GM12878 (cell line): ENCODE results near the gene CNKSR3. TPM values are rescaled to one million over a fixed set of nuclear protein-coding genes. Genes with fewer than 3 reads are reported as not detected.

Experiments used
- ATAC-seq: fragments of 200-7000 bp; cut with Tn5 transposase; 3 replicates; pipeline ENCODE4 v1.9.1; 2020; ENCODE audit warnings: mild to moderate bottlenecking, moderate library complexity
- BruUV-seq: library from RNA; stranded (reverse); fragments of 400-500 nt; replicated peaks from 2 replicates; lab custom pipeline; 2021; lab: Mats Ljungman, UMichigan
- CTCF ChIA-PET: fragments of 300-600 bp; sonication (Branson Sonifier 250); formaldehyde crosslinking; extraction: SDS; loops from one replicate; lab custom pipeline; 2021; ENCODE audit warnings: inconsistent platforms; lab: Yijun Ruan, JAX
- POLR2A ChIA-PET: fragments of 350-600 bp; formaldehyde crosslinking; extraction: SDS; loops from one replicate; lab custom pipeline; 2021; ENCODE audit warnings: inconsistent platforms; lab: Charles Lee
- RAD21 ChIA-PET: fragments of 300-600 bp; sonication (Branson Sonifier 250); formaldehyde crosslinking; loops from one replicate; lab custom pipeline; 2023; ENCODE audit warnings: antibody characterized with exemption; ENCODE audit not compliant: unreplicated experiment; lab: Charles Lee
- SMC1A ChIA-PET: fragments of 300-600 bp; sonication (Branson Sonifier 250); formaldehyde crosslinking; loops from one replicate; lab custom pipeline; 2023; ENCODE audit not compliant: unreplicated experiment, uncharacterized antibody; lab: Charles Lee
- DNase-seq: peaks from one replicate; pipeline ENCODE4 v3.0.0-alpha.2; 2011; ENCODE audit warnings: low read depth, low spot score
- FAIRE-seq: peaks from 3 replicates; lab custom pipeline; 2011; peaks lifted over from hg19 to GRCh38; lab: Jason Lieb, UNC
- H2AFZ ChIP-seq: 2 replicates; pipeline ENCODE4 v1.6.0; 2011; ENCODE audit warnings: low read depth, low read length, control low read depth; ENCODE audit not compliant: control insufficient read depth
- H3K27ac ChIP-seq: 2 replicates; pipeline ENCODE4 v1.5.1; 2011; ENCODE audit warnings: control low read depth; ENCODE audit not compliant: control insufficient read depth, insufficient read depth
- H3K27me3 ChIP-seq, 2 experiments: replicated peaks in 1 of 2; 2 replicates each; pipeline versions ENCODE4 v1.6.0 to v1.6.1; 2011; ENCODE audit warnings: low read length in 1 of 2; ENCODE audit not compliant: control insufficient read depth in 2 of 2, insufficient read depth in 2 of 2
- H3K36me3 ChIP-seq, 2 experiments: 2 replicates each; pipeline ENCODE4 v1.5.1; 2011; ENCODE audit warnings: low read length in 1 of 2; ENCODE audit not compliant: control insufficient read depth in 2 of 2, insufficient read depth in 2 of 2
- H3K4me1 ChIP-seq: 2 replicates; pipeline ENCODE4 v1.6.1; 2011; ENCODE audit warnings: mild to moderate bottlenecking, low read length, moderate library complexity, mixed read lengths; ENCODE audit not compliant: control insufficient read depth, insufficient read depth
- H3K4me2 ChIP-seq: 2 replicates; pipeline ENCODE4 v1.6.0; 2011; ENCODE audit warnings: control low read depth; ENCODE audit not compliant: control insufficient read depth, insufficient read depth
- H3K4me3 ChIP-seq: fragments of 200-600 bp; sonication (generic); 2 replicates; pipeline ENCODE4 v1.5.1; 2016
- H3K79me2 ChIP-seq: 2 replicates; pipeline ENCODE4 v1.6.0; 2011; ENCODE audit warnings: low read length; ENCODE audit not compliant: control insufficient read depth, insufficient read depth
- H3K9ac ChIP-seq: 2 replicates; pipeline ENCODE4 v1.8.0; 2011; ENCODE audit warnings: low read length, control low read depth, mixed read lengths; ENCODE audit not compliant: control insufficient read depth, insufficient read depth
- H3K9me3 ChIP-seq: replicated peaks from 3 replicates; pipeline ENCODE4 v1.5.1; 2011; ENCODE audit warnings: mild to moderate bottlenecking, low read length; ENCODE audit not compliant: control insufficient read depth, insufficient read depth
- H4K20me1 ChIP-seq: 2 replicates; pipeline ENCODE4 v1.6.0; 2011; ENCODE audit not compliant: control insufficient read depth, insufficient read depth
- FOXK2 ChIP-seq: fragments of 450-650 bp; IDR thresholded peaks from 2 replicates; pipeline ENCODE4 v1.6.1; 2017; ENCODE audit warnings: mild to moderate bottlenecking, moderate library complexity
- HDAC2 ChIP-seq: fragments of 200-600 bp; sonication (generic); IDR thresholded peaks from 2 replicates; pipeline ENCODE4 v1.6.1; 2017
- ZBTB4 ChIP-seq: fragments of 450-650 bp; formaldehyde crosslinking; IDR thresholded peaks from 2 replicates; pipeline ENCODE4 v1.4.0; 2022; ENCODE audit warnings: mild to moderate bottlenecking, moderate library complexity
- ZNF217 ChIP-seq: fragments of 450-650 bp; IDR thresholded peaks from 2 replicates; pipeline ENCODE4 v1.6.1; 2017; ENCODE audit warnings: antibody characterized with exemption, mild to moderate bottlenecking
- WGBS: methylation state at CpG from one replicate; pipeline ENCODE4 v1.1.6; 2016; ENCODE audit warnings: low lambda C conversion rate; ENCODE audit not compliant: insufficient replicate concordance, insufficient coverage; ENCODE audit errors: missing lambda C conversion rate; 5-methylcytosine and 5-hydroxymethylcytosine counted together
- in situ Hi-C: fragments of 300-500 bp; cut with MboI; formaldehyde crosslinking; loops from 9 replicates; pipeline ENCODE4 v1.14.3; 2018; ENCODE audit warnings: mixed read lengths
- intact Hi-C: fragments of 100-400 bp; cut with micrococcal nuclease; formaldehyde crosslinking; loops from one replicate; pipeline ENCODE4 v1.14.2; 2022; ENCODE audit not compliant: unreplicated experiment
- polyA plus RNA-seq, 11 experiments: library from polyadenylated mRNA; depleted of rRNA in 4 of 11; unstranded in 6 of 11; stranded (reverse) in 5 of 11; fragments of >200 nt; fragmentation: Nextera tagmentation in 4 of 11; fragmentation: Illumina TruSeq in 1 of 11; extraction: Ambion mirVana in 4 of 11; extraction: Trizol in 1 of 11; gene quantifications; 1 replicate in 1 of 11; 2 replicates in 10 of 11; pipeline versions ENCODE4 v1.2.1 to v1.2.3, GENCODE V29; 2011 to 2016; ENCODE audit warnings: inconsistent platforms in 2 of 11, missing spikeins in 2 of 11, low read depth in 1 of 11
- total RNA-seq, 4 experiments: library from RNA; depleted of rRNA in 3 of 4; stranded (reverse); fragments of >200 nt in 3 of 4; fragmentation: Illumina TruSeq in 1 of 4; extraction: Trizol in 1 of 4; gene quantifications; 2 replicates each; pipeline versions ENCODE4 v1.2.1 to v1.2.3, GENCODE V29; 2013 to 2021
- TF ChIP-seq, protein P1 (sequence below): IDR thresholded peaks from 2 replicates; pipeline ENCODE4 v1.6.1; 2012; ENCODE audit warnings: improper control_type of control experiment, low read depth, low read length; ENCODE audit not compliant: insufficient replicate concordance
- TF ChIP-seq, protein P2 (sequence below): IDR thresholded peaks from 2 replicates; pipeline ENCODE4 v1.6.1; 2011; ENCODE audit warnings: borderline replicate concordance, low read depth, mild to moderate bottlenecking, moderate library complexity, mixed read lengths, low read length; ENCODE audit not compliant: insufficient read depth; ENCODE audit errors: extremely low read length
- TF ChIP-seq, protein P3 (sequence below): fragments of 450-650 bp; IDR thresholded peaks from 2 replicates; pipeline ENCODE4 v1.6.1; 2017; ENCODE audit warnings: mild to moderate bottlenecking, moderate library complexity

The CNKSR3 gene
- total and polyA plus RNA-seq, 10 of the 15 experiments (the other 5 are each of a cell fraction or from before 2014, with no cell fraction given) = under 0.01 to 0.48 (median 0.12) TPM; not detected in 2

DNA sequence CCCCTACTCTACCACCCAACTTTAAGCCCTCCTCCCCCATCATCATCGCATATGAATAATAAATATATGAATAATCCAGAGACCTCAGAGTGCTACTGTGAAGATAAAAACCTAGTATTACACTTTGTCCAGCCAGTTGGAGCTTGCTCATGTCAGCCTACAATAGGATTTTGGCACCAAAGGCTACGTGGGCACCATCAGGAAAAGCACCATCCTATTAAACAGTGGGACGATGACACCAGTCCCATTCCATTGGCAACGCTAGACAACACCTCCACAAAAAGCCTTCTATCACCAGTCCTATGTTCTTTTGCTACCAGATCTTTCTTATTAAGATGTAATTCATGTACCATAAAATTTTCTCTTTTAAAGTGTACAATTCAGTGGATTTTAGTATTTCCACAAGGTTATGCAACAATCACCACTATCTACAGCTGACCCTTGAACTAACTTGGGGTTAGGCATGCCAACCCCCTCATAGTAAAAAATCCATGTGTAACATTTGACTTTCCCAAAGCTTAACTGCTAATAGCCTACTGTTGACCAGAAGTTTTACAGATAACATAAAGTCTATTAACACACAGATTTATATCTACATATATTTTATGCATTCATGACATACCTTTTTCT is 41.1 kb downstream of the CNKSR3 start (continued):
- TF ChIP-seq, protein P1, sequence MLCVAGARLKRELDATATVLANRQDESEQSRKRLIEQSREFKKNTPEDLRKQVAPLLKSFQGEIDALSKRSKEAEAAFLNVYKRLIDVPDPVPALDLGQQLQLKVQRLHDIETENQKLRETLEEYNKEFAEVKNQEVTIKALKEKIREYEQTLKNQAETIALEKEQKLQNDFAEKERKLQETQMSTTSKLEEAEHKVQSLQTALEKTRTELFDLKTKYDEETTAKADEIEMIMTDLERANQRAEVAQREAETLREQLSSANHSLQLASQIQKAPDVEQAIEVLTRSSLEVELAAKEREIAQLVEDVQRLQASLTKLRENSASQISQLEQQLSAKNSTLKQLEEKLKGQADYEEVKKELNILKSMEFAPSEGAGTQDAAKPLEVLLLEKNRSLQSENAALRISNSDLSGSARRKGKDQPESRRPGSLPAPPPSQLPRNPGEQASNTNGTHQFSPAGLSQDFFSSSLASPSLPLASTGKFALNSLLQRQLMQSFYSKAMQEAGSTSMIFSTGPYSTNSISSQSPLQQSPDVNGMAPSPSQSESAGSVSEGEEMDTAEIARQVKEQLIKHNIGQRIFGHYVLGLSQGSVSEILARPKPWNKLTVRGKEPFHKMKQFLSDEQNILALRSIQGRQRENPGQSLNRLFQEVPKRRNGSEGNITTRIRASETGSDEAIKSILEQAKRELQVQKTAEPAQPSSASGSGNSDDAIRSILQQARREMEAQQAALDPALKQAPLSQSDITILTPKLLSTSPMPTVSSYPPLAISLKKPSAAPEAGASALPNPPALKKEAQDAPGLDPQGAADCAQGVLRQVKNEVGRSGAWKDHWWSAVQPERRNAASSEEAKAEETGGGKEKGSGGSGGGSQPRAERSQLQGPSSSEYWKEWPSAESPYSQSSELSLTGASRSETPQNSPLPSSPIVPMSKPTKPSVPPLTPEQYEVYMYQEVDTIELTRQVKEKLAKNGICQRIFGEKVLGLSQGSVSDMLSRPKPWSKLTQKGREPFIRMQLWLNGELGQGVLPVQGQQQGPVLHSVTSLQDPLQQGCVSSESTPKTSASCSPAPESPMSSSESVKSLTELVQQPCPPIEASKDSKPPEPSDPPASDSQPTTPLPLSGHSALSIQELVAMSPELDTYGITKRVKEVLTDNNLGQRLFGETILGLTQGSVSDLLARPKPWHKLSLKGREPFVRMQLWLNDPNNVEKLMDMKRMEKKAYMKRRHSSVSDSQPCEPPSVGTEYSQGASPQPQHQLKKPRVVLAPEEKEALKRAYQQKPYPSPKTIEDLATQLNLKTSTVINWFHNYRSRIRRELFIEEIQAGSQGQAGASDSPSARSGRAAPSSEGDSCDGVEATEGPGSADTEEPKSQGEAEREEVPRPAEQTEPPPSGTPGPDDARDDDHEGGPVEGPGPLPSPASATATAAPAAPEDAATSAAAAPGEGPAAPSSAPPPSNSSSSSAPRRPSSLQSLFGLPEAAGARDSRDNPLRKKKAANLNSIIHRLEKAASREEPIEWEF = no peak

GRCh38 chr6:154468760-154469159 is 41.7 kb downstream of the CNKSR3 start:
- intact Hi-C loops = no loop called here
- Histone ChIP-seq H3K4me2 (no peak overlapping the region), H3K36me3 (no peaks in the 10 kb centered on the region), H3K9me3 (peaks cover 3% of the 10 kb centered on the region; the same call in 2 of the 3 replicates), H3K27ac (no peak overlapping the region), H3K4me1 (no peaks in the 10 kb centered on the region), H3K4me3 (no peak overlapping the region), H2AFZ (no peak overlapping the region), H3K79me2 (no peaks in the 10 kb centered on the region), H4K20me1 (no peaks in the 10 kb centered on the region), H3K9ac (no peak overlapping the region), H3K27me3 (no peaks in the 10 kb centered on the region)
- DNase-seq (no peak), ATAC-seq (no peak), FAIRE-seq (no peak)
- ChIA-PET POLR2A (no interaction called here), RAD21 (no interaction called here), CTCF (no interaction called here), SMC1A (interaction anchor here (0.6 kb wide), 1 partner anchor 454 kb away, joined by 3 read pairs; no protein-coding TSS in a partner anchor)
- BruUV-seq = no TSS peak
- 50% methylated on average over 3 of the region's 3 CpGs for WGBS
- in situ Hi-C loops = no loop called here
- no peak for TF ChIP-seq HDAC2
- no peak for TF ChIP-seq ZBTB4 (CRISPR knock-in tag)
- TF ChIP-seq, protein P2, sequence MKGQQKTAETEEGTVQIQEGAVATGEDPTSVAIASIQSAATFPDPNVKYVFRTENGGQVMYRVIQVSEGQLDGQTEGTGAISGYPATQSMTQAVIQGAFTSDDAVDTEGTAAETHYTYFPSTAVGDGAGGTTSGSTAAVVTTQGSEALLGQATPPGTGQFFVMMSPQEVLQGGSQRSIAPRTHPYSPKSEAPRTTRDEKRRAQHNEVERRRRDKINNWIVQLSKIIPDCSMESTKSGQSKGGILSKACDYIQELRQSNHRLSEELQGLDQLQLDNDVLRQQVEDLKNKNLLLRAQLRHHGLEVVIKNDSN = no peak
- TF ChIP-seq FOXK2 = no peak
- TF ChIP-seq ZNF217 = no peak
- TF ChIP-seq, protein P3, sequence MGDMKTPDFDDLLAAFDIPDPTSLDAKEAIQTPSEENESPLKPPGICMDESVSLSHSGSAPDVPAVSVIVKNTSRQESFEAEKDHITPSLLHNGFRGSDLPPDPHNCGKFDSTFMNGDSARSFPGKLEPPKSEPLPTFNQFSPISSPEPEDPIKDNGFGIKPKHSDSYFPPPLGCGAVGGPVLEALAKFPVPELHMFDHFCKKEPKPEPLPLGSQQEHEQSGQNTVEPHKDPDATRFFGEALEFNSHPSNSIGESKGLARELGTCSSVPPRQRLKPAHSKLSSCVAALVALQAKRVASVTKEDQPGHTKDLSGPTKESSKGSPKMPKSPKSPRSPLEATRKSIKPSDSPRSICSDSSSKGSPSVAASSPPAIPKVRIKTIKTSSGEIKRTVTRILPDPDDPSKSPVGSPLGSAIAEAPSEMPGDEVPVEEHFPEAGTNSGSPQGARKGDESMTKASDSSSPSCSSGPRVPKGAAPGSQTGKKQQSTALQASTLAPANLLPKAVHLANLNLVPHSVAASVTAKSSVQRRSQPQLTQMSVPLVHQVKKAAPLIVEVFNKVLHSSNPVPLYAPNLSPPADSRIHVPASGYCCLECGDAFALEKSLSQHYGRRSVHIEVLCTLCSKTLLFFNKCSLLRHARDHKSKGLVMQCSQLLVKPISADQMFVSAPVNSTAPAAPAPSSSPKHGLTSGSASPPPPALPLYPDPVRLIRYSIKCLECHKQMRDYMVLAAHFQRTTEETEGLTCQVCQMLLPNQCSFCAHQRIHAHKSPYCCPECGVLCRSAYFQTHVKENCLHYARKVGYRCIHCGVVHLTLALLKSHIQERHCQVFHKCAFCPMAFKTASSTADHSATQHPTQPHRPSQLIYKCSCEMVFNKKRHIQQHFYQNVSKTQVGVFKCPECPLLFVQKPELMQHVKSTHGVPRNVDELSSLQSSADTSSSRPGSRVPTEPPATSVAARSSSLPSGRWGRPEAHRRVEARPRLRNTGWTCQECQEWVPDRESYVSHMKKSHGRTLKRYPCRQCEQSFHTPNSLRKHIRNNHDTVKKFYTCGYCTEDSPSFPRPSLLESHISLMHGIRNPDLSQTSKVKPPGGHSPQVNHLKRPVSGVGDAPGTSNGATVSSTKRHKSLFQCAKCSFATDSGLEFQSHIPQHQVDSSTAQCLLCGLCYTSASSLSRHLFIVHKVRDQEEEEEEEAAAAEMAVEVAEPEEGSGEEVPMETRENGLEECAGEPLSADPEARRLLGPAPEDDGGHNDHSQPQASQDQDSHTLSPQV = no peak
